GM12875 (cell line): ENCODE results near the gene ABTB2.

ENCODE experiments used
- H3K4me3 ChIP-seq: one replicate; pipeline ENCODE4 v1.5.1; 2011; ENCODE audit warnings: low read depth, low read length, control low read depth
- TF ChIP-seq, protein P1 (sequence below): IDR thresholded peaks from 2 replicates; pipeline ENCODE4 v1.5.1; 2011; ENCODE audit warnings: low read depth, mild to moderate bottlenecking, control low read depth, inconsistent platforms, low read length, moderate library complexity, borderline replicate concordance; ENCODE audit not compliant: insufficient read depth

The ABTB2 gene

GRCh38 chr11:34349882-34350281 lies 7.9 kb downstream of the ABTB2 start:
- TF ChIP-seq, protein P1, sequence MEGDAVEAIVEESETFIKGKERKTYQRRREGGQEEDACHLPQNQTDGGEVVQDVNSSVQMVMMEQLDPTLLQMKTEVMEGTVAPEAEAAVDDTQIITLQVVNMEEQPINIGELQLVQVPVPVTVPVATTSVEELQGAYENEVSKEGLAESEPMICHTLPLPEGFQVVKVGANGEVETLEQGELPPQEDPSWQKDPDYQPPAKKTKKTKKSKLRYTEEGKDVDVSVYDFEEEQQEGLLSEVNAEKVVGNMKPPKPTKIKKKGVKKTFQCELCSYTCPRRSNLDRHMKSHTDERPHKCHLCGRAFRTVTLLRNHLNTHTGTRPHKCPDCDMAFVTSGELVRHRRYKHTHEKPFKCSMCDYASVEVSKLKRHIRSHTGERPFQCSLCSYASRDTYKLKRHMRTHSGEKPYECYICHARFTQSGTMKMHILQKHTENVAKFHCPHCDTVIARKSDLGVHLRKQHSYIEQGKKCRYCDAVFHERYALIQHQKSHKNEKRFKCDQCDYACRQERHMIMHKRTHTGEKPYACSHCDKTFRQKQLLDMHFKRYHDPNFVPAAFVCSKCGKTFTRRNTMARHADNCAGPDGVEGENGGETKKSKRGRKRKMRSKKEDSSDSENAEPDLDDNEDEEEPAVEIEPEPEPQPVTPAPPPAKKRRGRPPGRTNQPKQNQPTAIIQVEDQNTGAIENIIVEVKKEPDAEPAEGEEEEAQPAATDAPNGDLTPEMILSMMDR, result no peak
- H3K4me3 ChIP-seq, result no peak overlapping the region

DNA sequence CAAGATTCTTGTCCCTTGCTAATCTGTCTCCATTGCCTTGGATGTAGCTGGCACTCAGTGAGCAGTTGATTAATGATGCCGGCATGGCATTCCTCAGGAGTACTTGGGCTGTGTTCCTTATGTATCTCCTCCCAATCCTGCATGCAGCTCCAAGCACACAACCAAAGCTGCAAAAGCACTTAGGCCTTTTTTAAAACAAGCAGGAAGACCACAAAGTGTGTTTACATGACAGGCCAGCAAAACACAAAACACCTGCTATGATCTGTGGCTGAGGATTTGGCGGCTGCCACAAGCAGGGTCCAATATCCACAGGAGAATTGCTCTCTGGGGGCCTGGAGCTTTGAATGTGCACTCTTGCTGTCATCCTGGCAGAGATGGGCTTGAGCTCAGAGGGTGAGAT lies 8.9 kb downstream of the ABTB2 start:
- no peak overlapping the region for H3K4me3 ChIP-seq

GRCh38 chr11:34348096-34348495 lies 9.7 kb downstream of the ABTB2 start:
- TF ChIP-seq, protein P1, result no peak
- H3K4me3 ChIP-seq, result no peak overlapping the region

More for the DNA sequence above, 8.9 kb downstream of the ABTB2 start:
- TF ChIP-seq, protein P1, result no peak

DNA sequence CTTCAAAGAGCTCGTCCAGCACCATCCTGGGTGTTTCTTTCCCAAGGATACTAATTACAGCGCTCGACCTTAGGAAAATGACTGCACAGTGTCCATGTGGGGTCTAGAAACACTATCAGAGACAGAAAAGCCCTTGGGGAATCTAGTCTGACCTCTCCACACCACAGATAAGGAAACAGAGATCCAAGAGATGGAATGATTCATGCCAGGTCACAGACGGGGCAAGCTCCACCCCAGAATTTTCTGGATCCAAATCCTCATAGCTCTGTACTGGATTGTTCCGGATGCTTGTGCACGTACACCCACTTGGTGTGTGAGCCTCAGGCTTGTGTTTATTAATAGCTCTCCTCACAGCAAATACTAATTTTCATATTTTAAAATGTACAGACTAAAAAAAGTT lies 11.3 kb downstream of the ABTB2 start:
- no peak overlapping the region for H3K4me3 ChIP-seq
- TF ChIP-seq, protein P1, result no peak

DNA sequence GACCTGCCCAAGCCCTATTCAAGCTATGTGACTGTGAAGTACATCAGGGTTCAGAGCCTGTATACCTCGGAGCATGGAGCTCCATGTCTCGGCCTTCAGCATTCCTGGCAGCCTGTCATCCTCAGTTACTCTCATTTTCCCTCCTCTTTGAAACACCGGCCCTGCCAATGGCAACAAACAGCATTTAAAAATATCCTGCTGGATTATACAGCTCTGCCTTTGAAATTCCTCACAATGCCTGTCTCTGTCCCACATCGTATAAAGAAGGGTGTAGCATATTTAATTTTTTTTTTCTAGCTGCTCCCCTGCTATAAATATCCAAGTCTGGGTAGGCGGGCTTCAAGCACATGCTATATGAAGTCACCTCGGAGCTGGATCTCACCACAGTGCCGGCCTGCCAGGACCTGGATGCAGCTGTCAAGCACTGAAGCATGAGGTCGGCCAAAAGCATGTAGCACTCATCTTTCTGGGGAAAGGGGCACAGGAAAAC lies 11.8 kb downstream of the ABTB2 start:
- TF ChIP-seq, protein P1, result no peak
- no peak overlapping the region for H3K4me3 ChIP-seq

DNA sequence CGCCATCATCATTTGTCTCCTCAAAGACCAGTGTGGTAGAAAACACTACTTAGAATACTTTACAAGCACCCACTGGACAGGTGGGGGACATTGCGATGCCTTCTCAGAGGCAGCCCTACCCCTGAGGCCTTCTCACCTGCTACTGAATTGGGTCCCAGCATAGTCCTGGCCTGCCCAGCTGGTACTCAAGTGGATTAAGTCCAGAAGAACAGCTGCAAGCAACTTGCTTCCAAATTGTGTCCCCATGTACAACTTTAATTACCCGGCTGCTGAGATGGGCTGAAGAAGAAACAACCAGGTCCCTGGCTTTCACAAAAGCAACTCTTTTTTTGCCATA lies 12.3 kb downstream of the ABTB2 start:
- TF ChIP-seq, protein P1, result no peak
- no peak overlapping the region for H3K4me3 ChIP-seq

DNA sequence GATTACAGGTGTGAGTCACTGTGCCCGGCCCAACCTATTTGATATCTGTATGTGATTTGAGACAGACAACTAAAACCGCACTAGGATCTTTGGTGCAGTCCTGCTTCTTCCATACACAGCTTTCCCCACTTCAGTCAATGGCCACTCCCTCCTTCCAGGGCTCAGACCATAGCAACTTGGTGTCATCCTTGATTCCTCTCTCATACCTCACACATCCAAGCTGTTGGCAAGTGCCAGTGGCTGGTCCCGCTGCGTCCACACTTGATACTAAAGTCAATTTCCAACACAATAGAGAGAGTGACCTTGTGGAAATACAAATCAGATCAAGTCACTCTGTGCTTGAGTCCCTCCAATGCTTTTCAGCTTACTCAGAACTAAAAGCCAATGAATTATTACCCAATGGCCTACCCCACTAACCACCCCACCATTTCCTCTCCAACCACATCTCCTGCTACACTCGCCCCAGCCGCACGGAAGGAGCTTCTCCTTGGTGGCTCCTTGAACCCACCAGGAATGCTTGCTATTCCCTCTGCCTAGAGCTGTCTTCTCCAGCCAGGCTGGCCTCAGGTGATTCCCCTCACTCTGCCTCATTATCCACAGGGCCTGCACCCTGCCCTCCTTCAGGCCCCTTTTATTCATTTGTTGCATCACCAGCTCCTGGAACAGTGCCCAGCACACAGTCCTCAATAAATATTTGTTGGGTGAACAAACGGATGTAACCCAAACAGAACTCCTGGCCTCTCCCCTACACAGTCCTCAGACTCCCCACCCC lies 12.9 kb downstream of the ABTB2 start:
- no peak overlapping the region for H3K4me3 ChIP-seq
- TF ChIP-seq, protein P1, result no peak
